HG03520 (cell line): ENCODE measurements around the gene XPR1.
"Not testable (repeated sequence)": the region's sequence is repeated elsewhere in the genome, so short reads cannot be mapped to it uniquely, and the experiment has no call there.

Experiments used
- ATAC-seq: cut with Tn5 transposase; IDR thresholded peaks from one replicate; pipeline ENCODE4 v1.9.1; 2021; ENCODE audit warnings: mild to moderate bottlenecking, moderate library complexity; ENCODE audit not compliant: unreplicated experiment

The XPR1 gene

GRCh38 chr1:180831507-180831906 lies 199.7 kb downstream of the XPR1 start:
- not testable (repeated sequence) for ATAC-seq

- ATAC-seq: not testable (repeated sequence)
These were observed 201.4 kb downstream of the XPR1 start for GRCh38 chr1:180833180-180833579.

GRCh38 chr1:180836449-180836848 lies 204.6 kb downstream of the XPR1 start:
- ATAC-seq: no peak

GRCh38 chr1:180837020-180837419 lies 205.2 kb downstream of the XPR1 start:
- no peak for ATAC-seq

- no peak for ATAC-seq
These were observed 206.7 kb downstream of the XPR1 start for GRCh38 chr1:180838535-180838934.

- ATAC-seq: no peak
These were observed 207.7 kb downstream of the XPR1 start for GRCh38 chr1:180839547-180839946.

GRCh38 chr1:180841415-180841814 lies 209.6 kb downstream of the XPR1 start:
- ATAC-seq: no peak

- ATAC-seq: no peak
These were observed 210.2 kb downstream of the XPR1 start for GRCh38 chr1:180842052-180842451.

GRCh38 chr1:180842491-180843275 lies 210.9 kb downstream of the XPR1 start:
- ATAC-seq: no peak

GRCh38 chr1:180845352-180845751 lies 213.5 kb downstream of the XPR1 start:
- ATAC-seq: no peak

- ATAC-seq: no peak
These were observed 216.4 kb downstream of the XPR1 start for GRCh38 chr1:180848191-180848590.

- peak; percentile 76 for ATAC-seq
These were observed 217.4 kb downstream of the XPR1 start for GRCh38 chr1:180849031-180849775.

- ATAC-seq: peak; percentile 37
These were observed 220.4 kb downstream of the XPR1 start for GRCh38 chr1:180851995-180852887.

GRCh38 chr1:180854001-180854400 lies 222.2 kb downstream of the XPR1 start:
- ATAC-seq: no peak

GRCh38 chr1:180854456-180854855 lies 222.6 kb downstream of the XPR1 start:
- ATAC-seq: no peak

GRCh38 chr1:180857947-180858725 lies 226.3 kb downstream of the XPR1 start:
- not testable (repeated sequence) for ATAC-seq

GRCh38 chr1:180859306-180859705 lies 227.5 kb downstream of the XPR1 start:
- no peak for ATAC-seq

- ATAC-seq: no peak
These were observed 228.7 kb downstream of the XPR1 start for GRCh38 chr1:180860535-180860934.

- no peak for ATAC-seq
These were observed 230.5 kb downstream of the XPR1 start for GRCh38 chr1:180862305-180862704.

GRCh38 chr1:180863158-180863775 lies 231.4 kb downstream of the XPR1 start:
- ATAC-seq: no peak
